Esophagus squamous epithelium (tissue), 4 donors: Measurements from ENCODE around the gene PLSCR4.

Experiments
- CTCF ChIP-seq, 6 experiments: fragments of 450-650 bp in 4 of 6; fragments of 200-600 bp in 2 of 6; sonication (generic) in 2 of 6; IDR thresholded peaks; one replicate each; pipeline ENCODE4 v1.5.1; 2016 to 2019; ENCODE audit warnings: antibody characterized with exemption in 6 of 6, mild to moderate bottlenecking in 4 of 6, moderate library complexity in 4 of 6
- POLR2A ChIP-seq, 4 donors: fragments of 450-650 bp; IDR thresholded peaks; one replicate each; pipeline ENCODE4 v1.6.1; 2017; ENCODE audit warnings: antibody characterized with exemption in 4 of 4, mild to moderate bottlenecking in 4 of 4, moderate library complexity in 3 of 4

DNA sequence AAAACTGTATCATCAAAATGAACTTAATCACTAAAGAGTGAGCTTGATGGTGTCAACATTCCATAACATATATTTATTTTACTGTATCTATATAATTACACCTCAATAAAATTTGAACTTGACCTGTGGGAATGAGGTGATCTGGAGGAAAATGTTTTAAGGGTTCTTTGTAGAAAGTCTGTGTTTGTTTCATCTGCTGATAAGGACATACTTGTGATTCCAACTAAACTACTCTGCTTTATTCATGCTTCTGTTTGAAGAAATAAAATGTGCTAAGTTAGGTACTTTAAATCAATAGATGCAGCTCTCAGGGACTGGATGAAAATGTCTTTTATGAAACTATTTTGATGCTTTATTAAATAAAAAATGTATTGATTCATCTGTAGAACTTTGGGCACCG is 78.3 kb downstream of the PLSCR4 start:
- TF ChIP-seq CTCF (IDR thresholded peaks at IDR 0.05) (no peak), POLR2A (IDR thresholded peaks at IDR 0.05) (no peak)
